ENCODE data around the gene CAMSAP1. TPM values are rescaled to one million over a fixed set of nuclear protein-coding genes. Genes with fewer than 3 reads are reported as not detected.
A peak's percentile ranks its signal among the peaks of the same experiment; 100 is the strongest.

The CAMSAP1 gene
- total and polyA plus RNA-seq, 11 donors, result 10.9 to 38.3 (median 19.9) TPM

- TF ChIP-seq CTCF (IDR thresholded peaks at IDR 0.05) (no peak), POLR2A (IDR thresholded peaks at IDR 0.05) (no peak)
- no peak for ATAC-seq
- no peak overlapping the region for H3K27ac ChIP-seq
- peaks cover 0 to 22% (median 5%) of the 10 kb centered on the region in 12 donors for H3K4me1 ChIP-seq
- peaks cover 0 to 22% (median 3%) of the 10 kb centered on the region in 9 donors for H3K36me3 ChIP-seq
- no peaks in the 10 kb centered on the region for H3K9me3 ChIP-seq
- intact Hi-C loops (cut with DNase I), result loop anchor here in 1 of 10 donors (10.0 kb wide), 1 partner anchor 76 kb away; no protein-coding TSS in a partner anchor
- no peak overlapping the region for H3K4me3 ChIP-seq
- H3K27me3 ChIP-seq, result no peaks in the 10 kb centered on the region
- DNase-seq, result no peak
- WGBS, 4 donors, result 69 to 83% (median 77%) methylated on average over 2 of the region's 2 CpGs
Observed at GRCh38 chr9:135879237-135879601, 28.1 kb downstream of the CAMSAP1 start.

DNA sequence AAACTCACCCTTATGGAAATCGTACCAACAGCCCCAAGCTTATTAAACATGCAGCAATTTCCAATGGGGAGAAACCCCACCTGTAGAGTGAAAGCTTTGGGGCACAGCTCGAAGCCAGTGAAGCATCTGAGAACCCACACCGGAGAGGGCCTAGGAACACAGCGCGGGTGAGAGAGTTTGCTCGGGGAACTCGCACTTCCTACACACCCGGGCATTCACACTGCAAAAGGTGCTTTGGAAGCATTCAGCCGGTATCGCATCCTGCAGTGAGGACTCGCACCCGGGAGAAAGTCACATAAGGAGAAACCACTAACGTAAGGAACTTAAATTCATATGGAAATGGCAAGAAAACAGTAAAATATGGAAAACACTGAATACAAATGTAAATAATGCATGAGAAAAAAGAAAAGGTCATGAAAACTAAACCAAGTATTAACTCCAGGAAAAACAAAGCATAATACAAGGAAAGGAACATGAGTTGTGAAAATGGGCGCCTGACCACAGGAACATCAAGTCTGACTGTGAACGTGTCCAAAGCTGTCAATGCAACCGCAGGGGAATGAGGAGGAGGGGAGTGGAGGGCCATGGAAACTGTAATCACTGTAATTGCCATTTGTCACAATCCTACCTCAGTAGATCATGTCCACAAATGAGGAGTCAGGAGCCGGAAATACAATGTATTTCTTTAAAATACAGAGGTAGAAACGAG, 28.7 kb downstream of the CAMSAP1 start:
- H3K27ac ChIP-seq, result no peak overlapping the region
- 90 to 92% (median 90%) methylated on average over 18 of the region's 18 CpGs for WGBS, 4 donors
- intact Hi-C loops (cut with DNase I), result loop anchor here in 1 of 10 donors (10.0 kb wide), 1 partner anchor 76 kb away; no protein-coding TSS in a partner anchor
- H3K9me3 ChIP-seq, result no peaks in the 10 kb centered on the region
- H3K4me3 ChIP-seq, result no peak overlapping the region
- no peaks in the 10 kb centered on the region for H3K27me3 ChIP-seq
- H3K36me3 ChIP-seq, result peaks cover 0 to 22% (median 3%) of the 10 kb centered on the region in 9 donors
- TF ChIP-seq CTCF (IDR thresholded peaks at IDR 0.05) (no peak), POLR2A (IDR thresholded peaks at IDR 0.05) (no peak)
- H3K4me1 ChIP-seq, result peaks cover 0 to 17% (median 5%) of the 10 kb centered on the region in 12 donors
- ATAC-seq (no peak), DNase-seq (no peak)

DNA sequence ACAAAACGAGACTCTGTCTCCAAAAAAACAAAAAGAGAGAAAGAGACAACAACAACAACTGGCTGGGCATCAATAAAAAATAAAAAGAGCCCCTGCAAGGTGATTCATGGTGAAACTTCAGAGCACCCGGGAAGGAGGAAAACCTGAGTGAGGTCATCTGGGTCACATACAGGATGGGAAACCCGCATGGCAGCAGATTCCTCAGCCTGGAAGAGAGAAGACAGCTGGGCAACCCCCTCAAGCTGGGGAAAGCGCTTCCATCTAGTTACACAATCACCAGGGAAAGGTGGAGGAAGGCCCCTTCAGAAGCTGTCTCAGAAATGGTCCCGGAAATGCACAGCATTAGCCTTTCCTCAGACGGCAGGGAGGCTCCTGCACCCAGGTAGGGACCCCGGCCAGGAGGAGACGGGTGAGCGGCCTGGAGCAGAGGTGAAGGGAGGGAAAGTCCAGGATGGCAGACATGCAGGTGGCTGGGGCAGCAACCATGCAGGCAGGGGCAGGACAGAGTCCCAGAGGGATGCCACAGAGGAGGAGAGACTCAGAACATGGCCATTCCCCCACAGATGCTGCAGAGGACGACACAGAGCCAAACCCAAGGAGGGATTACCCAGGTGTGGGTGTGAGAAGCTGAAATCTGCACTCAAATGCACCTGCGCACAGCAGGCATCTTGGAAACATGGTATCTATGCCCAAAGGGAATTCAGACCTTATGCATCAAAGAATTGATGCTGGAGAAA, 29.4 kb downstream of the CAMSAP1 start:
- Histone ChIP-seq H3K4me1 (peaks cover 0 to 17% (median 4%) of the 10 kb centered on the region in 12 donors), H3K9me3 (no peaks in the 10 kb centered on the region), H3K27ac (no peak overlapping the region), H3K4me3 (no peak overlapping the region), H3K27me3 (no peaks in the 10 kb centered on the region), H3K36me3 (peaks cover 0 to 22% (median 3%) of the 10 kb centered on the region in 9 donors)
- no peak for TF ChIP-seq POLR2A (IDR thresholded peaks at IDR 0.05)
- no peak for TF ChIP-seq CTCF (IDR thresholded peaks at IDR 0.05)
- DNase-seq (no peak), ATAC-seq (no peak)
- intact Hi-C loops (cut with DNase I), result loop anchor here in 1 of 10 donors (10.0 kb wide), 1 partner anchor 77 kb away; no protein-coding TSS in a partner anchor
- WGBS, 4 donors, result 88 to 96% (median 89%) methylated on average over 10 to 11 of the region's 11 CpGs

DNA sequence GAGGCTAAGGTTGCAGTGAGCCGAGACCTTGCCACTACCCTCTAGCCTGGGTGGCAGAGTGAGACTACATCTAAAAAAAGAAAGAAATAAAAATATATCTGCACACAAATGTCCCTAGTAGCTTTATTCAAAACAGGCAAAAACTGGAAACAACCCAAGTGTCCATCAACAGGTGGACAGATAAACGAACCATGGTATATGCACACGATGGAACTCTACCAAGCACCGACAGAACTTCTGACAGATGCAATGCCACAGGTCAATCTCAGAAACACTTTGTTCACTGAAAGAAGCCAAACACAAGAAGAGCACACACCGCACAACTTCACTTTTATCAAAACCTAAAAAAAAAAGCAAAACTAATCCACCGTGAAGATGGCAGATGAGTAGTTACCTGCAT, 30.4 kb downstream of the CAMSAP1 start:
- WGBS, 4 donors, result 59 to 69% (median 64%) methylated on average over 6 of the region's 6 CpGs
- no peak overlapping the region for H3K27ac ChIP-seq
- H3K4me1 ChIP-seq, result peaks cover 0 to 17% (median 4%) of the 10 kb centered on the region in 12 donors
- intact Hi-C loops (cut with DNase I), result loop anchor here in 1 of 10 donors (10.0 kb wide), 1 partner anchor 78 kb away; no protein-coding TSS in a partner anchor
- no peaks in the 10 kb centered on the region for H3K27me3 ChIP-seq
- H3K9me3 ChIP-seq, result no peaks in the 10 kb centered on the region
- TF ChIP-seq CTCF (IDR thresholded peaks at IDR 0.05) (no peak), POLR2A (IDR thresholded peaks at IDR 0.05) (no peak)
- no peak overlapping the region for H3K4me3 ChIP-seq
- ATAC-seq (peak in 1 of 4 donors; percentile 20), DNase-seq (no peak)
- peaks cover 0 to 19% (median 3%) of the 10 kb centered on the region in 9 donors for H3K36me3 ChIP-seq
